ENCODE results near the gene GSTK1.
A peak's percentile ranks its signal among the peaks of the same experiment; 100 is the strongest.

The GSTK1 gene

DNA sequence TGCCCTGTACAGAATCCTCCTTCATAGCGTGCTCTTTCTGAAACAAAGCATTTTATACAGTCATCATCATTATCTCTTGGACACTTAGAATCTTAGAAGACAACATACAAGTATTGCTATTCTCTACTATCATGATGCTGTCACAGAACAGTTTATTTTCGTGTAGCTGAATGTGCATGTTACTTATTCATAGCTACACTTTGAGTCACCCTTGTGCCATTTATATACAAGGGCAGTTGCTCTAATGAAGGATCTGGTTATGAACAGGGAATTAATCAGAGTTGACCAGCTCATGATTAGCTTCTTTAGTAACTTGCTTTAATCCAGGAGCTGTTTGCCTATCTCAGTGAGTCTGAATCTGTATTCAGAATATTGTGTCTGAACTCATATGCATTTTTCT, 36.1 kb downstream of the GSTK1 start:
- DNase-seq (ENCODE audit: low read depth): no peak

DNA sequence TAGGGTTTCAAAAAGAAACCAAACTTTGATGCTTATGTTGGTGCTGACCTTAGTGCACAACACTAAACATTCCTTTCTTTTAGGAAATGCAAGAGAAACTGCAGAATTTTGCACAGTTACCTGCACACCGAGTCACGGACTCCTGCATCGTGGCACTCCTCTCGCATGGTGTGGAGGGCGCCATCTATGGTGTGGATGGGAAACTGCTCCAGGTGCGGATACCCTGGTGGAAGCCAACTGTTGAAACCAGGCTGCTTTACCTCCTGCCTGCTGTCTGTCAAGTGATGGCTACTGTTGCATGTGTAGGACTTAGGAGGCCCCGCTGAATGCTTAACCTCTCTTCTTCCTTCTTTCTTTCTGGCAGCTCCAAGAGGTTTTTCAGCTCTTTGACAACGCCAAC, 36.6 kb downstream of the GSTK1 start:
- peak; percentile 50 for DNase-seq (ENCODE audit: low read depth)

DNA sequence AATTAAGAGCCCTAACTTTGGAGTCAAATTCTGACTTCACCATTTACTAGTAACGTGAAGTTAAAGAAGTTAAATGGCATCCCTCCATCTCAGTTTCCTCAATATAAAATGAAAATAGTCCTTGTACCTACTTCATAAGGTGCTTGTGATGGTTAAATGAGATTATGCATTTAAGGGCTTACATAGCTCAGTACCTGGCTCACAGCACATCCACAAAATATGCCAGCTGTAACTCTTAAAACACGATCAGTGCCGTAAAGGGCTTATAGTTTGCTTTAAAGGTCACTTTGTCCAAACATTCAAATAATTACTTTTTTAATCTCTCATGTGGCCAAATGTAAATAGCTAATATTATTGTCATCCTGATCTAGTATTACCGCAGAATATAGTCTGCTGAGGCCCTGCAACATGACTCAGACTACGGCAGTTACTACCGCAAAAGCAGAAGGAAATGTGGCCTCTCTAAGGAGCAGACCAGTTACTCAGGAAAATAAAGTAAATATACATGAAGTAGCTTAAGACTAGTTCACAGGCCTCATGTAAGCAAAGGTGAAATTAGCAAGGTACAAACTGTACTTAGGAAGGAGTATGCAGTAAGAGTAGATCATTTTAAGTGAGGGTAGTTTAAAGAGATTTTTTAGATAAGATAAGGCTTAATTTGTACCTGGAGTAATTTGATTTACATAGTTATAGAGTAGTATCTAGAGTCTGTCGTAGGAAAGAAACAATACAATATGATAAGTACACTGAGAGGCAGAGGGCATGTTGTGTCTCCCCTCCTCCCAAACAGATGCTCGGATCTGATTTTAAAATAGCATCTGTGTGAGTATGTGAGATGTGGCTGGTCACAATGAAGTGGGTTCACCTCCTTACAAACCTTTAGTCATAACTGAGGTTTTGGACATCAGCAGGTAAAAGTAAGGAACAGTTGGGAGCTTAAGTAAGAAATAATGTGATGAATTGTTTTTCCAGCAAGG, 38.0 kb downstream of the GSTK1 start:
- no peak for DNase-seq (ENCODE audit: low read depth)

DNA sequence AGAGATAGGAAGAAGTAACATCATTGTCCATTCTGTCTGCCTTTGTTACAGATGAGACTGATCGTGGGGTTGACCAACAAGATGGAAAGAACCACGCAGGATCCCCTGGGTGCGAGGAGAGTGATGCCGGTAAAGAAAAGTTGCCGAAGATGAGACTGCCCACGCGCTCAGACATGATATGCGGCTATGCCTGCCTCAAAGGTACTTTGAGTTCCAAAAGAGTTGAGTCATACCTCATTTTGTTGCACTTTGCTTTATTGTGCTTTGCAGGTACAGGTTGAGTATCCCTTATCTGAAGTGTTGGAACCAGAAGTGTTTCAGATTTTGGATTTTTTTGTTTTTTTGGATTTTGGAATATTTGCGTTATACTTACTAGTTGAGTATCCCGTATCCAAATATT, 40.5 kb downstream of the GSTK1 start:
- no peak for DNase-seq (ENCODE audit: low read depth)

DNA sequence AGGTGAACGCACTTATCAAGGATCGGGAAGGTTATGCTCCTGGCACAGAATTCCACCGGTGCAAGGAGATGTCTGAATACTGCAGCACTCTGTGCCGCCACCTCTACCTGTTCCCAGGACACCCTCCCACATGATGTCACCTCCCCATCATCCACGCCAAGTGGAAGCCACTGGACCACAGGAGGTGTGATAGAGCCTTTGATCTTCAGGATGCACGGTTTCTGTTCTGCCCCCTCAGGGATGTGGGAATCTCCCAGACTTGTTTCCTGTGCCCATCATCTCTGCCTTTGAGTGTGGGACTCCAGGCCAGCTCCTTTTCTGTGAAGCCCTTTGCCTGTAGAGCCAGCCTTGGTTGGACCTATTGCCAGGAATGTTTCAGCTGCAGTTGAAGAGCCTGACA, 41.7 kb downstream of the GSTK1 start:
- no peak for DNase-seq (ENCODE audit: low read depth)

DNA sequence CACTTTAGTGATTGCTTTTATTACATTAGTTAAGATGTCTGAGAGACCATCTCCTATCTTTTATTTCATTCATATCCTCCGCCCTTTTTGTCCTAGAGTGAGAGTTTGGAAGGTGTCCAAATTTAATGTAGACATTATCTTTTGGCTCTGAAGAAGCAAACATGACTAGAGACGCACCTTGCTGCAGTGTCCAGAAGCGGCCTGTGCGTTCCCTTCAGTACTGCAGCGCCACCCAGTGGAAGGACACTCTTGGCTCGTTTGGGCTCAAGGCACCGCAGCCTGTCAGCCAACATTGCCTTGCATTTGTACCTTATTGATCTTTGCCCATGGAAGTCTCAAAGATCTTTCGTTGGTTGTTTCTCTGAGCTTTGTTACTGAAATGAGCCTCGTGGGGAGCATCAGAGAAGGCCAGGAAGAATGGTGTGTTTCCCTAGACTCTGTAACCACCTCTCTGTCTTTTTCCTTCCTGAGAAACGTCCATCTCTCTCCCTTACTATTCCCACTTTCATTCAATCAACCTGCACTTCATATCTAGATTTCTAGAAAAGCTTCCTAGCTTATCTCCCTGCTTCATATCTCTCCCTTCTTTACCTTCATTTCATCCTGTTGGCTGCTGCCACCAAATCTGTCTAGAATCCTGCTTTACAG, 42.3 kb downstream of the GSTK1 start:
- peak; percentile 73 for DNase-seq (ENCODE audit: low read depth)

DNA sequence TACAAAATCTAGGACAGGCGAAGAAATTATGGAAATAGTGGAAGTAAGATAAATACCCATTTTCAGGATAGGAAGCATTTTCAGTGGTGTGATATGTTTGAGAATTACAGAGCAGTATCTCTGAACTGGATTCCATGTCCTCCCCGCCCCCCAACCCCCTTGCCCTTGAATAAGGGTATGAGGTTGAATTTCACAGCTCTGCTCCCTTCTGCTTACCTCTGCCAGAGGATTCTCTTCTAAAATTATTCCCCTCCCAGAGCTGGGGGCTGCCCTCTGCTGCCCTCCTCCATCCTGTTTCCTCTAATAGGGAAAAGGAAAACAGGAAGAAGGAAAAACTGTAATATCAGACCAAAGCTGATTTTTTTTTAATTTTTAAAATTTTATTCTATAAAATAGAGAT, 45.4 kb downstream of the GSTK1 start:
- no peak for DNase-seq (ENCODE audit: low read depth)

DNA sequence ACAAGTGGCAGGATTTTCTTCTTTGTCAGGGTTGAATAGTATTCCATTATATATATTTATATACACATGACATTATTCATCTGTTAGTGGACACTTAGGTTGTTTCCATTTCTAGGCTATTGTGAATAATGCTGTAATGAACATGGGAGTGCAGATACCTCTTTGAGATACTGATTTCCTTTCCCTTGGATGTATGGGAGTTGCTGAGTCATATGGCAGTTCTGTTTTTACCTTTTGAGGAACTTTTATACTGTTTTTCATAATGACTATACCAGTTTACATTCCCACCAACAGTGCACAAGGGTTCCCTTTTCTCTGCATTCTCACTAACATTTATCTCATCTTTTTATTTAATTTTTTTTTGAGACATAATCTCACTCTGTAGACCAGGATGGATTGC, 50.9 kb downstream of the GSTK1 start:
- no peak for DNase-seq (ENCODE audit: low read depth)

DNA sequence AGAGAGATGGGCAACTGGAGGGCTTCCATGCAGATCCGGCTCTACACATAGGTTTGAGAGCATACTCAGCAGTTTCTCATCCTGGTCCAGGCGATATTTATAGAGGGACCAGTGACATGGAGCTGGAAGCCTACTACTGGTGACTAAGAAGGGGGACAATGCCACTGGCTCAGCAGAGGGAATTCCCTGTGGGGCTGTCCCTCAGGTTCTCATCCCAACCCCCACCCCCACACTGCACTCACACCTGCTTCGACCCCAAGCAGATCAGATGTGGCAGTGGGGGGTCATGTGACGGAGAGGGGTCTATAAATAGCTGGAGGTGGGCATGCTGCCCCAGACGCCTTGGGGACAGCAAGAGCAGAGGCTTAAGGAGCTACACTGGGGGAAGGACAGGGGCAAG, 52.5 kb downstream of the GSTK1 start, which contains the start of gene CLCN1:
Gene CLCN1, plus strand, starts transcription at position 336 of the 400 bp plus-strand sequence. CDS start 102 bp downstream, outside the sequence.
- DNase-seq (ENCODE audit: low read depth): no peak

DNA sequence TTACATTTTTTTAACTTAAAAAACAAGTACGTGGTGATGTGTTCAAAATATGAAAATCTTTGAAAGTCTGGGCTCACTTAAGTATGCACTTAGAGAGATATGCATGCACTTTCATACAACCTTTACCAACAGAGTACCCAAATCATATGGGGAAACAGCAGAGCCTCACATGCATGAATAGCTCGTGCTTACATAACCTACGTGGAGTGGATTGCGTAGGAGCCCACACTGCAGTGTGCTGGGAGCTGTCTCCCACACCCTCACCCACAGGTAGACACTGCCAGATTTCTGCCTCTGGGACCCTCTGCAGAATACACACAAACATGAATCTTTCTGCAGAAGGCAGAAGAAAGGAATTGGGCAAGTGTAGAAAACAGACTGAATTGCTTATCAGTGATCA, 53.3 kb downstream of the GSTK1 start:
- no peak for DNase-seq (ENCODE audit: low read depth)

DNA sequence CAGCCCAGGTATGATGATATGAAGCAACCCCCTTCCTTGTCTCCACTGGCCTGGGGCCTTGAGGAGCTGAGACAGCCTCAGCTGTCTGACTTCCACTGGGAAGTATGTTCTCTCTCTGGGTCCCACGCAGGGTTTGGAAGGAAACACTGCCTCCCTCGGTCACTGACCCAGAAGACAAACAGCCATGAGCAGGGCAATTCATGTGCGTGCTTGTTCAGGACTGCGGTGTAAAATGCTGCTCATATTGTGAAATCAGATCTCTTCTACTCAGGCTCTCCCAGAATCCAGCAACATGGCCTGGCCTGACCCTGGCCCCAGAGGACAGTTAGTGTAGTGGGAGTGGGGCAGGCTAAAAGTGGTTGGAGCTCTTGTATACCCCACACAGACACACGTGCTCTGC, 55.4 kb downstream of the GSTK1 start:
- no peak for DNase-seq (ENCODE audit: low read depth)
